Keratinocyte (primary cell): ENCODE measurements around the gene SOCS1.

ENCODE experiments used
- EZH2 ChIP-seq: IDR thresholded peaks from one replicate; pipeline ENCODE4 v1.6.1; 2012; ENCODE audit warnings: inconsistent platforms, mild to moderate bottlenecking, low read length, moderate library complexity
- TF ChIP-seq, protein P1 (sequence below), 3 experiments: IDR thresholded peaks in 1 of 3; conservative IDR thresholded peaks in 1 of 3; optimal IDR thresholded peaks in 1 of 3; 2 replicates in 2 of 3; 3 replicates in 1 of 3; pipeline versions ENCODE3 to v1.5.1; 2011; ENCODE audit warnings: low read length in 3 of 3, mild to moderate bottlenecking in 3 of 3, moderate library complexity in 2 of 3, control low read depth in 1 of 3, inconsistent platforms in 1 of 3; ENCODE audit not compliant: insufficient read depth in 2 of 3; ENCODE audit errors: extremely low read depth in 1 of 3

DNA sequence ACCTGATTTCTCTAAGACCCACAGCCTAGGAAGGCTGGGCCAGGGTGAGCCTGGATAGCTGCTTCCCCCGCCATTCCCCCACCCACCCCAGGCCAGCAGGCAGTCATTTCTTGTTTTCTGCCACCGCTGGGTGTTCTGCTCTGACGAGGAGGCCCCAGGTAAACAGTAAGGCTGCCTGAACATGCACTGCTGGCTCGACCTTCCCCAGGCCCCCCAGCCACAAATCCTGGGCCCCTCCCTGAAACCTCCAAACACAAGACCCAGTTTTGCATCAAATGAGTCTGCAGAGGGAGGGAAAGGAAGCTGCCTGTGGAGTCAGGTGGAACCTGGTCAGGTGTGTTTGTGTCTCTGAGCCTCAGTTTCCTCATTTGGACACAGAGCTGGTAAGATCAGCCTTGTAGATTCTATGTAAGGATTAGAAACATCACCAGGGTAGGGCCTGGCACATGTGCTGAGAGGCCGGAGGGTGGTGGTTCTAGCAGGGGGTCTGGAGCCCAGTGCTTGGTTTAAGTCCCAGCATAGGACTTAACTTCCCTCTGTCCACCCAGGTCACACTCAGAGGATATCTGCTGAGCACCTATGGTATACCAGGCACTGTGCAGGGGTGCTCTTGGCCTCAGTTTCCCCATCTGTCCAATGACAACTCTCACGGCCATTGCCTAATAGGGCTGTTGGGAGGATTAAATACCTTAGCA is 44.0 kb upstream of the SOCS1 start:
- TF ChIP-seq, protein P1, sequence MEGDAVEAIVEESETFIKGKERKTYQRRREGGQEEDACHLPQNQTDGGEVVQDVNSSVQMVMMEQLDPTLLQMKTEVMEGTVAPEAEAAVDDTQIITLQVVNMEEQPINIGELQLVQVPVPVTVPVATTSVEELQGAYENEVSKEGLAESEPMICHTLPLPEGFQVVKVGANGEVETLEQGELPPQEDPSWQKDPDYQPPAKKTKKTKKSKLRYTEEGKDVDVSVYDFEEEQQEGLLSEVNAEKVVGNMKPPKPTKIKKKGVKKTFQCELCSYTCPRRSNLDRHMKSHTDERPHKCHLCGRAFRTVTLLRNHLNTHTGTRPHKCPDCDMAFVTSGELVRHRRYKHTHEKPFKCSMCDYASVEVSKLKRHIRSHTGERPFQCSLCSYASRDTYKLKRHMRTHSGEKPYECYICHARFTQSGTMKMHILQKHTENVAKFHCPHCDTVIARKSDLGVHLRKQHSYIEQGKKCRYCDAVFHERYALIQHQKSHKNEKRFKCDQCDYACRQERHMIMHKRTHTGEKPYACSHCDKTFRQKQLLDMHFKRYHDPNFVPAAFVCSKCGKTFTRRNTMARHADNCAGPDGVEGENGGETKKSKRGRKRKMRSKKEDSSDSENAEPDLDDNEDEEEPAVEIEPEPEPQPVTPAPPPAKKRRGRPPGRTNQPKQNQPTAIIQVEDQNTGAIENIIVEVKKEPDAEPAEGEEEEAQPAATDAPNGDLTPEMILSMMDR (optimal IDR thresholded peaks at IDR 0.05 in 1 of 3, IDR thresholded peaks at IDR 0.05 in 1 of 3, conservative IDR thresholded peaks at IDR 0.05 in 1 of 3; ENCODE audit: extremely low read depth in 1 of 3, insufficient read depth in 2 of 3, low read length in 3 of 3): no peak
- TF ChIP-seq EZH2: no peak
